GM19372 (cell line): ENCODE measurements around the gene TEAD2.
"Not testable (repeated sequence)": the region's sequence is repeated elsewhere in the genome, so short reads cannot be mapped to it uniquely, and the experiment has no call there.

ENCODE experiments used
- ATAC-seq: cut with Tn5 transposase; IDR thresholded peaks from one replicate; pipeline ENCODE4 v1.9.1; 2021; ENCODE audit warnings: mild to moderate bottlenecking, low read depth, moderate library complexity; ENCODE audit not compliant: unreplicated experiment

TEAD2 gene

DNA sequence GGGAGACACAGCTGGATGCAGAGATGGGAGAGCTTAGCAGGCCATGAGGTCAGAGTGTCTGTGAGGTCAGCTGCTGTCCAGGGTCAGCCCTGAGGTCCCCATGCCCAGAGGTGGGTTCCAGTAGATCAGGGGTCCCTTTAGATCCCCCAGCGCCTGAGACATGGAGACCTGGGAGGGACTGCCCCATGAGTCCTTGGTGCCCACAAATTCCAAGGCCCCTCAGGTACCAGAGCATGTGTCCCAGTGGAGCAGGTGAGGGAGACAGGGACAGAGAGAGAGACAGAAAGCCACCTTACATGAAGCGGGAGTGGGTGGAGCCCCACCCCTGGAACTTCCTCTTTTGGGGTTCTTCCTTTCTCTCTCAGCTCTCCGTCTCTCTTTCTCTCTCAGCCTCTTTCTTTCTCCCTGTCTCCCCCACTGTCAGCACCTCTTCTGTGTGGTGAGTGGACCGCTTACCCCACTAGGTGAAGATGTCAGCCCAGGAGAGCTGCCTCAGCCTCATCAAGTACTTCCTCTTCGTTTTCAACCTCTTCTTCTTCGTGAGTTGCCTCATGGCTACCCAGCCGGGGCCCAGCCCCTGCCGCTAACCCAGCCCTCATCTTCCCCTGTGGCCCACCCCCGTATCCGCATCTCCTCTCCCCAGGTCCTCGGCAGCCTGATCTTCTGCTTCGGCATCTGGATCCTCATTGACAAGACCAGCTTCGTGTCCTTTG lies 27.0 kb downstream of the TEAD2 start, which contains the start of gene CD37:
Gene CD37, plus strand, starts transcription at position 336 of the 713 bp plus-strand sequence. Its CDS starts 135 bp downstream, at position 471.
- ATAC-seq, result no peak

GRCh38 chr19:49333811-49334288 lies 28.4 kb downstream of the TEAD2 start:
- no peak for ATAC-seq

- no peak for ATAC-seq
These were observed 28.8 kb downstream of the TEAD2 start for GRCh38 chr19:49333418-49333805.

DNA sequence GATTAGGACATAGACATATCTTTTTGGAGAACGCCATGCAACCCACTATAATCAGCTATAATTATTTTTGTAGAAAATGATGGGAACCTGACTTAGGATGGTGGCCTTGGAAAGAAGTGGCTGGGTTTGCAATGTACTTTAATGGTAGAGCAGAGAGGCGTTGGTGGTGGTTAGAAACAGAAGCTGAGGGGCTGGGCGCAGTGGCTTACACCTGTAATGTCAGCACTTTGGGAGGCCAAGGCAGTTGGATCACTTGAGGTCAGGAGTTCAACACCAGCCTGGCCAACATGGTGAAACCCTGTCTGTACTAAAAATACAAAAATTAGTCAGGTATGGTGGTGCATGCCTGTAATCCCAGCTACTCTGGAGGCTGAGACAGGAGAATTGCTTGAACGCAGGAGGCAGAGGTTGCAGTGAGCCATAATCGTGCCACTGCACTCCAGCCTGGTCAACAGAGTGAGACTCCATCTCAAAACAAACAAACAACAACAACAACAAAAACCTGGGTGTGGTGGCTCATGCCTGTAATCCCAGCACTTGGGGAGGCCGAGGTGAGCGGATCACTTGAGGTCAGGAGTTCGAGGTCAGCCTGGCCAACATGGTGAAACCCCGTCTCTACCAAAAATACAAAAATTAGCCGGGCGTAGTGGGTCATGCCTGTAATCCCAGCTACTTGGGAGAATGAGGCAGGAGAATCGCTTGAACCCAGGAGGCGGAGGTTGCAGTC lies 29.4 kb downstream of the TEAD2 start:
- ATAC-seq, result not testable (repeated sequence)

DNA sequence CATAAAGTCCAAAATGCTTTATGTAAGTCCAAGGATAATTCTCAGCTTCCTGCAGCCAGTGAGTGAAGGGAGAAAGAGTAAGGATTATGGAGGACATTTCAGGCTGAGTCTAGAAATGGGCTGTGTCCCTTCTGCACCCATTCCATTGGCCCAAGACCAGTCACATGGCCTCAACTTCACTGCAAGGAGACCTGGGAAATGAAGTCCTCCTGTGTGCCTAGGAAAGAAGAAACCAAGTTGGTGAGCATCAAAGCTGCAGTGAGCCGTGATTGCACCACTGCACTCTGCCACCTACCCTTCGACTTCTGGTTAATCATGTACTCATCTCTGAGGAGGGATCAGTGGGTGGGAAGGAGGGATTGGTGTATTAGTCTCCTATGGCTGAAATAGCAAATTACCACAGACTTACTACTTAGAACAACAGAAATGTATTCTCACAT lies 30.6 kb downstream of the TEAD2 start:
- no peak for ATAC-seq

DNA sequence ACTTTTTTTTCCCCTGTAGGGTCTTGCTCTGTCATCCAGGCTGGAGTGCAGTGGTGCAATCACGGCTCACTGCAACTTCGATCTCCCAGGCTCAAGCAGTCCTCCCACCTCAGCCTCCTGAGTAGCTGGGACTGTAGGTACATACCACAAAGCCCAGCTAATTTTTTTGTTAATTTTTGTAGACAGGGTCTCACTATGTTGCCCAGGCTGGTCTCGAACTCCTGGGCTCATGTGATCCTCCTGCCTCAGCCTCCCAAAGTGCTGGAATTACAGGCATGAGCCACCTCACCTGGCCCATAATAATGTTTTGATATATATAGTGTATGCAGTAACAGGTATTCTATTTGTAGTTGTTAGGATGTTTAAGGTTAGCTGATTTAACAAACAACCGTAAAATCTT lies 31.0 kb downstream of the TEAD2 start:
- ATAC-seq, result not testable (repeated sequence)

DNA sequence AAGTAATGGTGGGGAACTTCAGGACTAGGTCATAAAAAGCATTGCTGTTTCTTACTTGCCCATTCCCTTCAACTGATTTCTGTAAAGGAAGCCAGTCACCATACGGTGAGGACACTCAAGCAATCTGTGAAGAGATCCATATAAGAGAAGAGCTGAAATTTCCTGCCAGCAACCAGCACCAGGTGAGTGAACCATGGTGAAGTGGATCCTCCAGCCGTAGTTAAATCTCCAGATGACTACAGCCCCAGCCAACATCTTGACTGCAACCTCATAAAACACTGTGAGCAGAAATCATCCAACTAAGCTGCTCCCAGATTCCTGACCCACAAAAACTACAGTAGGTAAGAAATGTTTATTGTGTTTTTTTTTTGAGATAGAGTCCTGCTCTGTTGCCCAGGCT lies 33.5 kb downstream of the TEAD2 start:
- no peak for ATAC-seq

- ATAC-seq, result no peak
These were observed 34.2 kb downstream of the TEAD2 start for GRCh38 chr19:49327878-49328544.

GRCh38 chr19:49326165-49326704 lies 36.0 kb downstream of the TEAD2 start:
- ATAC-seq, result no peak

DNA sequence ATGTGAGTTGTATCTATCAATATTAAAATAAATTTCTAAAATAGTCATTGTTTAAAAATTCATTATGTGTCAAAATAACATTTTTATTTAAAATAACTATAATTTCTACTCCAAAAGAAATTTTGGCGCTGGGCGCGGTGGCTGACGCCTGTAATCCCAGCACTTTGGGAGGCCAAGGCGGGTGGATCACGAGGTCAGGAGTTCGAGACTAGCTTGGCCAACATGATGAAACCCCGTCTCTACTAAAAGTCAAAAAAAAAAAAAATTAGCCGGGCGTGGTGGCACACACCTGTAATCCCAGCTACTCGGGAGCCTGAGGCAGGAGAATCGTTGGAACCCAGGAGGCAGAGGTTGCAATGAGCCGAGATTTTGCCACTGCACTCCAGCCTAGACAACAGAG lies 36.5 kb downstream of the TEAD2 start:
- ATAC-seq, result not testable (repeated sequence)

DNA sequence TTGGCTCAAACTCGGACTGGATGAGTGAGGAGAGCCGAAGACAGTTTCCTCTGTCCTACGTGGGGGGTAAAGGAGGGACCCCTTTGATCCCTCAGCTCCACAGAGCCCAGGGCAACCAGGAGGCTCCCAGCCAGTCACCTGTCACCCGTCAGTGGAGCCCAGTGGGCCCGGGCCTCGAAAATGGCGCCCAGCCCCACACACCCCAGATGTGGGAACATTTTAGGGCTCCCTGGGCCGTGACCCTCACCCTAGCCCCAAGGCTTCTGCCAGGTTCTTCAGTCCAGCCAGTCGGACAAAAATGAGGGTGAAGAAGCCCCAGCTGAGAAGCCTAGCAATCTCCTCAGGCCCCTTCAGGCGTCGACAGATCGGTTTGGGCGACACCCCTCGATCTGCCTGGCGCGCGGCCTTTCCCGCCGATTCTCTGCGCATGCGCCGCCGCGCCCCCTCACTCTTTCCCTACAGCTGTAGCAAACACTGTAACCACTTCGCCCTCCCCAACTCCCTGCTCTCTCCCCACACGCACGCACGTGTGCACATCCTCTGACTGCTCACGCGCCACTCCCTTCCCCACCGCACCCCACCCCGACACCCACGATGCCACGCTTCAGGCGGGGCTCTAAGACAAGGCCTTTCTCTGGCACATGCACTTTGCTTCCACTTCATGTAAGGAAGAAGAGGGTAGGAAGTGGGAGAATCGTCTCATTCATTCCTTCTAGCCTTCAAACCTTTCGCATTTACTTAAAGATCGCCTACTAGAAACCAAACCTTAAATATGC lies 37.2 kb downstream of the TEAD2 start, which contains the start of gene SLC6A16:
Gene SLC6A16, minus strand, starts transcription at position 391 of the 776 bp plus-strand sequence. CDS start 13,844 bp downstream, outside the sequence.
- ATAC-seq, result no peak

- ATAC-seq, result no peak
These were observed 43.9 kb downstream of the TEAD2 start for GRCh38 chr19:49318296-49318695.

DNA sequence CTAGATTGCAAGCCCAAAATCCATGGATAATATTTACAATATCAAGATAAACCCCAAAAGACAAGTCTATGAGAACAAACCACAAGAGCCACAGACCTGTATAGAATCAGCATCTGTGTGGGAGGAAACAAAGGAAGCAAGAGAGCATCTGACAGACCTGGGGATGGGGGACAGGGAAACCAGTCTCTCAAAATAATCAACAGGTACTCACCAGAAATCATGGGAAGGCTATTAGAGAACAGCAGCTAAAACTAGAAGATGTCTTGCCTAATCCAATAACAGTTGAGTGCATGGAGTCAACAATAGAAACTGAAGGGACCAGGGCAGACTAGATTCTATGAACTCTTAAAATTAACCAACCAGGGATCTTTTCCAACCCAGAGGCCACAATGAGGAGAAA lies 45.9 kb downstream of the TEAD2 start:
- no peak for ATAC-seq

DNA sequence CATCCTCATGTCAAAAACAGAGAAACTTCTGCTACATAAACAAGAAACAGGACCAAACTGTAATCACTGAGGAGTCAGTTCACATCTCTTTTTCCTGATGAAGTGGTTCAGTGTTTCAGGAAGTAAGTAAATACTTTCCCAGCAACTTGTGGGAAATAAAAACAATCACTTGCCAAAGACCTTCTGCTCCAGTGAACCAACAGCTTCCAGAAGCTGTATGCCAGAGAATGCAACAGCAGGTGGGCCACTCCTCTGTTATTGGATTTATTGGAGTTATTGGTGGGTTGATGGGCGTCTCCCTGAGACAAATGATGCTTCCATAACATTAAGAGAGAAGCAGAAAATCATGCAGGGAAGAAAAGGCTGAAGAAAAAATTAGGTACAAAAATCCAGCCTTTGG lies 47.1 kb downstream of the TEAD2 start:
- no peak for ATAC-seq

DNA sequence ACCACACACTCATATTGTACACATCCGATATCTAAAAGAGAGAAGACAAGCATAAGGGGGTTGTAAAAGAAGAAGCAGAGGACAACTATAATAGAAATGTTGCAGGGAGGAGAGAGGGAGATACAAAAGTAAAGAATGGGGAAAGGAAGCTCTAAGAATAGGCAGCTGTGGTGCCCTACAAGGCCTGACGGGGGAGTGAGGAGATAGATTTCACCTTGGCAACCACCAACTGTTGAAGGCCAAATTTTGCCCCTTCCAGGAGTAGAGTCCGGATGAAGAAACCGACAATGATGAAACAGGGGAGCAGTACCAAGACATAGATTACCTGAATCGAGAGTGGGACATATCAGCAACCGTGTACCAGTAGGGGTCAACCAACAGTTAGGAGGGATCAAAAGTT lies 53.1 kb downstream of the TEAD2 start:
- ATAC-seq, result no peak

- ATAC-seq, result not testable (repeated sequence)
These were observed 55.5 kb downstream of the TEAD2 start for GRCh38 chr19:49306734-49307133.

GRCh38 chr19:49301866-49302252 lies 60.4 kb downstream of the TEAD2 start:
- ATAC-seq, result no peak

- ATAC-seq, result no peak
These were observed 60.9 kb downstream of the TEAD2 start for GRCh38 chr19:49301165-49301865.

GRCh38 chr19:49298653-49299052 lies 63.6 kb downstream of the TEAD2 start:
- ATAC-seq, result not testable (repeated sequence)
